Measurements from ENCODE around the gene FZD7.

FZD7 gene

DNA sequence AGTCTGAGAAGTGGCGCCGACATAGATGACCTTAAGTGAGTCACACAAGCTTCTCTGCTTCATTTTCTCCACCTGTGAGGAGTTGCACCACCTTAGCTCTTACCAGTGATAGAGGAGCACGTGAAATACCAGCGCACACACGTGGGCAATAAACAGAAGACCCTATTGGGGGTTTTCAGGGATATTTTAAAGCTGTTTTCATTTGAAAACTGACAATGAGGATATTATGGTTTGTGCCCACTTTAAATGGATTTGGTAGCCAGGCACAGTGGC, 47.3 kb upstream of the FZD7 start:
- H2AFZ ChIP-seq (ENCODE audit: insufficient read depth, low read length, poor library complexity): no peak overlapping the region
- H4K8ac ChIP-seq (ENCODE audit: low read depth, low read length): no peak overlapping the region
- H3K9ac ChIP-seq (ENCODE audit: low read length): no peak overlapping the region
- peak in 1 of 2 donors; percentile 32 for DNase-seq
- no peaks in the 10 kb centered on the region for H3K79me2 ChIP-seq (ENCODE audit: control insufficient read depth, insufficient read depth, low read length, poor library complexity)
- H3K4me3 ChIP-seq (ENCODE audit: low read depth, low read length): no peak overlapping the region
- WGBS (ENCODE audit: extremely low coverage, insufficient coverage, insufficient read length): no CpG with 5 or more reads among the region's 5 CpGs
- no peak overlapping the region for H3K23ac ChIP-seq (ENCODE audit: low read length)
- no peaks in the 10 kb centered on the region for H3K36me3 ChIP-seq (ENCODE audit: control insufficient read depth in 1 of 2, insufficient read depth in 2 of 2, low read length in 2 of 2)
- no peak overlapping the region for H3K4me2 ChIP-seq (ENCODE audit: low read length)
- H3K18ac ChIP-seq (ENCODE audit: low read length): no peak overlapping the region
- H4K91ac ChIP-seq (ENCODE audit: low read depth, low read length): no peak overlapping the region
- H3K79me1 ChIP-seq (ENCODE audit: low read length): no peaks in the 10 kb centered on the region
- no peak overlapping the region for H3K27ac ChIP-seq (ENCODE audit: low read depth, low read length)
- no peak overlapping the region for H2BK5ac ChIP-seq (ENCODE audit: low read depth, low read length, poor library complexity)
- H2AK5ac ChIP-seq (ENCODE audit: low read length): no peak overlapping the region
- H2BK120ac ChIP-seq (ENCODE audit: insufficient read depth, low read length, poor library complexity): no peak overlapping the region
- H2BK12ac ChIP-seq (ENCODE audit: low read length): no peak overlapping the region
- no peak overlapping the region for H3K4ac ChIP-seq (ENCODE audit: low read depth, low read length)
- no peak overlapping the region for H3K14ac ChIP-seq (ENCODE audit: low read length)
- no peaks in the 10 kb centered on the region for H3K27me3 ChIP-seq (ENCODE audit: insufficient read depth, low read length)
- H3K4me1 ChIP-seq (ENCODE audit: control insufficient read depth in 1 of 2, insufficient read depth in 2 of 2, low read length in 2 of 2): peaks cover 0 to 4% of the 10 kb centered on the region in 2 experiments
- no peaks in the 10 kb centered on the region for H3K9me3 ChIP-seq (ENCODE audit: insufficient read depth, low read depth, low read length)
- H4K12ac ChIP-seq (ENCODE audit: low read depth, low read length): no peak overlapping the region

GRCh38 chr2:201987426-201987825, 46.2 kb upstream of the FZD7 start:
- Histone ChIP-seq H2AK5ac (ENCODE audit: low read length) (no peak overlapping the region), H3K14ac (ENCODE audit: low read length) (no peak overlapping the region), H3K36me3 (ENCODE audit: control insufficient read depth in 1 of 2, insufficient read depth in 2 of 2, low read length in 2 of 2) (no peaks in the 10 kb centered on the region), H3K79me1 (ENCODE audit: low read length) (no peaks in the 10 kb centered on the region), H4K8ac (ENCODE audit: low read depth, low read length) (no peak overlapping the region), H4K12ac (ENCODE audit: low read depth, low read length) (no peak overlapping the region), H4K91ac (ENCODE audit: low read depth, low read length) (no peak overlapping the region), H3K4me1 (ENCODE audit: control insufficient read depth in 1 of 2, insufficient read depth in 2 of 2, low read length in 2 of 2) (peaks cover 0 to 4% of the 10 kb centered on the region in 2 experiments), H2BK12ac (ENCODE audit: low read length) (no peak overlapping the region), H3K23ac (ENCODE audit: low read length) (no peak overlapping the region), H3K79me2 (ENCODE audit: control insufficient read depth, insufficient read depth, low read length, poor library complexity) (no peaks in the 10 kb centered on the region), H3K27me3 (ENCODE audit: insufficient read depth, low read length) (no peaks in the 10 kb centered on the region), H2AFZ (ENCODE audit: insufficient read depth, low read length, poor library complexity) (no peak overlapping the region), H3K4me2 (ENCODE audit: low read length) (no peak overlapping the region), H3K4ac (ENCODE audit: low read depth, low read length) (no peak overlapping the region), H2BK5ac (ENCODE audit: low read depth, low read length, poor library complexity) (no peak overlapping the region), H2BK120ac (ENCODE audit: insufficient read depth, low read length, poor library complexity) (no peak overlapping the region), H3K4me3 (ENCODE audit: low read depth, low read length) (no peak overlapping the region), H3K9me3 (ENCODE audit: insufficient read depth, low read depth, low read length) (no peaks in the 10 kb centered on the region), H3K9ac (ENCODE audit: low read length) (no peak overlapping the region), H3K18ac (ENCODE audit: low read length) (no peak overlapping the region), H3K27ac (ENCODE audit: low read depth, low read length) (no peak overlapping the region)
- WGBS (ENCODE audit: extremely low coverage, insufficient coverage, insufficient read length): no CpG with 5 or more reads among the region's 2 CpGs
- DNase-seq: no peak

DNA sequence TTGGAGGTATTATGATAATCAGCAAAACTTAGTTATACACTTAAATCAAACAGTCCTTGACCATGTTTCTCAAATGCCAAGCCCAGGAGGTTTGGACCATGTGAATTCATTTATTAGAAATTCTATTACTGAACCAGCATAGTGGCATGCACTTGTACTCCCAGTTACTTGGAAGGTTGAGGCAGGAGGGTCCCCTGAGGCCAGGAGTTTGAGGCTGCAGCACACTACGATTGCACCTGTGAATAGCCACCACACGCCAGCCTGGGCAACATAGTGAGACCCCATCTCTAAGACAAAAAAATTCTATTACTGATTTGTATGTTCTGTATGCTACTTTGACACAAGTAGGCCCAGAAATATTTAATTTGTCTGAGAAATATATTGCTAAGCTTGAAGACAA, 43.6 kb upstream of the FZD7 start:
- H3K4me1 ChIP-seq (ENCODE audit: control insufficient read depth in 1 of 2, insufficient read depth in 2 of 2, low read length in 2 of 2): no peaks in the 10 kb centered on the region
- H3K18ac ChIP-seq (ENCODE audit: low read length): no peak overlapping the region
- H3K4me3 ChIP-seq (ENCODE audit: low read depth, low read length): no peak overlapping the region
- H3K79me1 ChIP-seq (ENCODE audit: low read length): no peaks in the 10 kb centered on the region
- no peak overlapping the region for H3K9ac ChIP-seq (ENCODE audit: low read length)
- no peaks in the 10 kb centered on the region for H3K79me2 ChIP-seq (ENCODE audit: control insufficient read depth, insufficient read depth, low read length, poor library complexity)
- no peak overlapping the region for H2BK120ac ChIP-seq (ENCODE audit: insufficient read depth, low read length, poor library complexity)
- H2BK12ac ChIP-seq (ENCODE audit: low read length): no peak overlapping the region
- no peak overlapping the region for H4K91ac ChIP-seq (ENCODE audit: low read depth, low read length)
- H4K12ac ChIP-seq (ENCODE audit: low read depth, low read length): no peak overlapping the region
- H2BK5ac ChIP-seq (ENCODE audit: low read depth, low read length, poor library complexity): no peak overlapping the region
- H3K14ac ChIP-seq (ENCODE audit: low read length): no peak overlapping the region
- H3K4ac ChIP-seq (ENCODE audit: low read depth, low read length): no peak overlapping the region
- H2AK5ac ChIP-seq (ENCODE audit: low read length): no peak overlapping the region
- no peak overlapping the region for H3K4me2 ChIP-seq (ENCODE audit: low read length)
- H3K27ac ChIP-seq (ENCODE audit: low read depth, low read length): no peak overlapping the region
- no peak for DNase-seq
- no peaks in the 10 kb centered on the region for H3K9me3 ChIP-seq (ENCODE audit: insufficient read depth, low read depth, low read length)
- no peaks in the 10 kb centered on the region for H3K36me3 ChIP-seq (ENCODE audit: control insufficient read depth in 1 of 2, insufficient read depth in 2 of 2, low read length in 2 of 2)
- H2AFZ ChIP-seq (ENCODE audit: insufficient read depth, low read length, poor library complexity): no peak overlapping the region
- WGBS (ENCODE audit: extremely low coverage, insufficient coverage, insufficient read length): no CpG with 5 or more reads among the region's 2 CpGs
- no peak overlapping the region for H4K8ac ChIP-seq (ENCODE audit: low read depth, low read length)
- H3K23ac ChIP-seq (ENCODE audit: low read length): no peak overlapping the region
- no peaks in the 10 kb centered on the region for H3K27me3 ChIP-seq (ENCODE audit: insufficient read depth, low read length)

DNA sequence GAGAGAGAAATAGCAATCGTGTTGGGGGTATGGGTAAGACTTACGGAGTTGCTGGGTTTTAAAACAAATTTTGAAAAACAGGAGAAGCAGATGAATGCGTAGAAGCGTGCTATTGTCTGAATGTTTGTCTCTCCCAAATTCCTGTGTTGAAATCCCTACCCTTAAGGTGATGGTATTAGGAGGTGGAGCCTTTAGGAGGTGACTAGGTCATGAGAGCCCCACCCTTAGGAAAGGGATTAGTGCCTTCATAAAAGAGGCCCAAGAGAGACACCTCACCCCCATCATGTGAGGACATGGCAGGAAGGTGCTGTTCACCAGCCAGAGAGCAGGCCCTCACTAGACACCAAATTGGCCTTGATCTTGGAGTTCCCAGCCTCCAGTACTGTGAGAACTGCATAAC, 40.7 kb upstream of the FZD7 start:
- Histone ChIP-seq H3K79me2 (ENCODE audit: control insufficient read depth, insufficient read depth, low read length, poor library complexity) (no peaks in the 10 kb centered on the region), H3K27me3 (ENCODE audit: insufficient read depth, low read length) (no peaks in the 10 kb centered on the region), H2BK12ac (ENCODE audit: low read length) (no peak overlapping the region), H3K4me2 (ENCODE audit: low read length) (no peak overlapping the region), H3K4ac (ENCODE audit: low read depth, low read length) (no peak overlapping the region), H3K9ac (ENCODE audit: low read length) (no peak overlapping the region), H4K12ac (ENCODE audit: low read depth, low read length) (no peak overlapping the region), H3K4me1 (ENCODE audit: control insufficient read depth in 1 of 2, insufficient read depth in 2 of 2, low read length in 2 of 2) (peaks cover 6 to 11% of the 10 kb centered on the region in 2 experiments), H4K8ac (ENCODE audit: low read depth, low read length) (no peak overlapping the region), H3K4me3 (ENCODE audit: low read depth, low read length) (no peak overlapping the region), H3K27ac (ENCODE audit: low read depth, low read length) (no peak overlapping the region), H4K91ac (ENCODE audit: low read depth, low read length) (no peak overlapping the region), H2AFZ (ENCODE audit: insufficient read depth, low read length, poor library complexity) (no peak overlapping the region), H3K79me1 (ENCODE audit: low read length) (peaks cover 4% of the 10 kb centered on the region), H3K18ac (ENCODE audit: low read length) (no peak overlapping the region), H2AK5ac (ENCODE audit: low read length) (no peak overlapping the region), H2BK5ac (ENCODE audit: low read depth, low read length, poor library complexity) (no peak overlapping the region), H3K23ac (ENCODE audit: low read length) (no peak overlapping the region), H3K9me3 (ENCODE audit: insufficient read depth, low read depth, low read length) (no peaks in the 10 kb centered on the region), H2BK120ac (ENCODE audit: insufficient read depth, low read length, poor library complexity) (no peak overlapping the region), H3K36me3 (ENCODE audit: control insufficient read depth in 1 of 2, insufficient read depth in 2 of 2, low read length in 2 of 2) (no peaks in the 10 kb centered on the region), H3K14ac (ENCODE audit: low read length) (no peak overlapping the region)
- no CpG with 5 or more reads among the region's 4 CpGs for WGBS (ENCODE audit: extremely low coverage, insufficient coverage, insufficient read length)
- DNase-seq: peak; percentile 29 to 79
